OCI-LY7 (cell line): Measurements from ENCODE around the gene CEP295NL.

Source experiments
- CTCF ChIP-seq: fragments of 200-600 bp; sonication (generic); conservative IDR thresholded peaks from 2 replicates; pipeline ENCODE4 v1.5.1; 2014; ENCODE audit warnings: mild to moderate bottlenecking, antibody characterized with exemption, low read length, moderate library complexity, mixed read lengths
- EZH2phosphoT487 ChIP-seq: fragments of 200-600 bp; sonication (generic); IDR thresholded peaks from 2 replicates; pipeline ENCODE4 v1.6.1; 2018; ENCODE audit warnings: low read depth, borderline replicate concordance, mild to moderate bottlenecking, mixed run types, antibody characterized with exemption, low read length, moderate library complexity, mixed read lengths

GRCh38 chr17:78889531-78889930 is 13.5 kb downstream of the CEP295NL start:
- TF ChIP-seq CTCF: no peak
- no peak for TF ChIP-seq EZH2phosphoT487
